PC-3 (cell line): Measurements from ENCODE around the gene SMAD7. TPM values are rescaled to one million over a fixed set of nuclear protein-coding genes. Genes with fewer than 3 reads are reported as not detected.

Experiments used
- ATAC-seq: fragments of 200-7000 bp; cut with Tn5 transposase; 2 replicates; pipeline ENCODE4 v1.9.1; 2020; ENCODE audit warnings: mild to moderate bottlenecking, moderate library complexity
- BruUV-seq: library from RNA; stranded (reverse); fragments of 400-500 nt; replicated peaks from 2 replicates; lab custom pipeline; 2021; lab: Mats Ljungman, UMichigan
- CTCF ChIA-PET: fragments of 300-600 bp; sonication (Branson Sonifier 250); formaldehyde crosslinking; loops from one replicate; lab custom pipeline; 2022; ENCODE audit warnings: antibody characterized with exemption; lab: Charles Lee
- POLR2A ChIA-PET: fragments of 300-600 bp; sonication (Branson Sonifier 250); formaldehyde crosslinking; loops from one replicate; lab custom pipeline; 2022; ENCODE audit warnings: antibody characterized with exemption; ENCODE audit not compliant: unreplicated experiment; lab: Charles Lee
- DNase-seq: peaks from one replicate; pipeline ENCODE4 v3.0.0-alpha.2; 2015
- H2AFZ ChIP-seq: fragments of 300-600 bp; sonication (generic); 2 replicates; pipeline ENCODE4 v1.6.0; 2016; ENCODE audit warnings: antibody characterized with exemption, low read length
- H3F3A ChIP-seq: fragments of 300-600 bp; sonication (generic); one replicate; pipeline ENCODE4 v1.6.0; 2017; ENCODE audit warnings: antibody characterized with exemption, low read length, control low read depth, mild to moderate bottlenecking; ENCODE audit not compliant: unreplicated experiment
- H3K27ac ChIP-seq: fragments of 300-600 bp; sonication (generic); 2 replicates; pipeline ENCODE4 v1.5.1; 2016; ENCODE audit warnings: mild to moderate bottlenecking, low read length
- H3K27me3 ChIP-seq: fragments of 300-600 bp; sonication (generic); 2 replicates; pipeline ENCODE4 v1.6.1; 2016; ENCODE audit warnings: low read length, mixed read lengths
- H3K36me3 ChIP-seq: fragments of 300-600 bp; sonication (generic); 2 replicates; pipeline ENCODE4 v1.6.1; 2016; ENCODE audit warnings: low read depth, mixed run types, low read length, mixed read lengths
- H3K4me1 ChIP-seq: fragments of 300-600 bp; sonication (generic); 2 replicates; pipeline ENCODE4 v1.5.1; 2016; ENCODE audit warnings: low read length; ENCODE audit not compliant: insufficient read depth
- H3K4me2 ChIP-seq: fragments of 300-600 bp; sonication (generic); 2 replicates; pipeline ENCODE4 v1.6.0; 2016; ENCODE audit warnings: low read length
- H3K4me3 ChIP-seq: fragments of 300-600 bp; sonication (generic); 2 replicates; pipeline ENCODE4 v1.5.1; 2016; ENCODE audit warnings: mild to moderate bottlenecking, low read length, mixed read lengths
- H3K79me2 ChIP-seq: fragments of 300-600 bp; sonication (generic); 2 replicates; pipeline ENCODE4 v1.6.1; 2017; ENCODE audit warnings: low read length, mixed read lengths
- H3K9ac ChIP-seq: fragments of 300-600 bp; sonication (generic); 2 replicates; pipeline ENCODE4 v1.6.0; 2016; ENCODE audit warnings: mild to moderate bottlenecking, low read length
- H3K9me2 ChIP-seq: fragments of 300-600 bp; sonication (generic); replicated peaks from 2 replicates; pipeline ENCODE4 v1.6.1; 2016; ENCODE audit warnings: mixed run types, low read length, mixed read lengths
- H3K9me3 ChIP-seq: fragments of 300-600 bp; sonication (generic); 2 replicates; pipeline ENCODE4 v1.6.1; 2016; ENCODE audit warnings: low read length, mixed read lengths
- H4K20me1 ChIP-seq: fragments of 300-600 bp; sonication (generic); 2 replicates; pipeline ENCODE4 v1.6.1; 2016; ENCODE audit warnings: low read length, mixed read lengths
- EZH2 ChIP-seq: fragments of 300-600 bp; sonication (generic); IDR thresholded peaks from one replicate; pipeline ENCODE4 v1.6.1; 2017; ENCODE audit warnings: antibody characterized with exemption, mild to moderate bottlenecking, low read length; ENCODE audit not compliant: unreplicated experiment
- EZH2phosphoT487 ChIP-seq: fragments of 300-600 bp; sonication (generic); IDR thresholded peaks from 2 replicates; pipeline ENCODE4 v1.6.1; 2018; ENCODE audit warnings: mild to moderate bottlenecking, antibody characterized with exemption, low read length, borderline replicate concordance
- intact Hi-C: fragments of 100-400 bp; cut with micrococcal nuclease; formaldehyde crosslinking; loops from 2 replicates; pipeline ENCODE4 v1.9.0; 2023
- total RNA-seq: library from RNA; depleted of rRNA; stranded (reverse); fragments of >200 nt; gene quantifications from 2 replicates; pipeline ENCODE4 v1.2.3, GENCODE V29; 2014
- TF ChIP-seq, protein P1 (sequence below): fragments of 300-600 bp; sonication (generic); conservative IDR thresholded peaks from 2 replicates; pipeline ENCODE4 v1.5.1; 2017; ENCODE audit warnings: antibody characterized with exemption, low read depth, mild to moderate bottlenecking, low read length

Gene SMAD7
- total RNA-seq, 1 experiment from 2014 or later, result 9.4 TPM

GRCh38 chr18:48887294-48887904 lies 63.4 kb downstream of the SMAD7 start:
- Histone ChIP-seq H3K79me2 (no peaks in the 10 kb centered on the region), H3K9ac (no peak overlapping the region), H3K4me2 (no peak overlapping the region), H2AFZ (no peak overlapping the region), H3K4me1 (no peaks in the 10 kb centered on the region), H4K20me1 (no peaks in the 10 kb centered on the region), H3K27me3 (no peaks in the 10 kb centered on the region), H3K27ac (no peak overlapping the region), H3K4me3 (no peak overlapping the region), H3F3A (no peaks in the 10 kb centered on the region), H3K9me3 (no peaks in the 10 kb centered on the region), H3K36me3 (no peaks in the 10 kb centered on the region), H3K9me2 (no peaks in the 10 kb centered on the region)
- POLR2A ChIA-PET, result no interaction called here
- CTCF ChIA-PET, result no interaction called here
- DNase-seq (no peak), ATAC-seq (no peak)
- TF ChIP-seq EZH2 (no peak), EZH2phosphoT487 (no peak)
- TF ChIP-seq, protein P1, sequence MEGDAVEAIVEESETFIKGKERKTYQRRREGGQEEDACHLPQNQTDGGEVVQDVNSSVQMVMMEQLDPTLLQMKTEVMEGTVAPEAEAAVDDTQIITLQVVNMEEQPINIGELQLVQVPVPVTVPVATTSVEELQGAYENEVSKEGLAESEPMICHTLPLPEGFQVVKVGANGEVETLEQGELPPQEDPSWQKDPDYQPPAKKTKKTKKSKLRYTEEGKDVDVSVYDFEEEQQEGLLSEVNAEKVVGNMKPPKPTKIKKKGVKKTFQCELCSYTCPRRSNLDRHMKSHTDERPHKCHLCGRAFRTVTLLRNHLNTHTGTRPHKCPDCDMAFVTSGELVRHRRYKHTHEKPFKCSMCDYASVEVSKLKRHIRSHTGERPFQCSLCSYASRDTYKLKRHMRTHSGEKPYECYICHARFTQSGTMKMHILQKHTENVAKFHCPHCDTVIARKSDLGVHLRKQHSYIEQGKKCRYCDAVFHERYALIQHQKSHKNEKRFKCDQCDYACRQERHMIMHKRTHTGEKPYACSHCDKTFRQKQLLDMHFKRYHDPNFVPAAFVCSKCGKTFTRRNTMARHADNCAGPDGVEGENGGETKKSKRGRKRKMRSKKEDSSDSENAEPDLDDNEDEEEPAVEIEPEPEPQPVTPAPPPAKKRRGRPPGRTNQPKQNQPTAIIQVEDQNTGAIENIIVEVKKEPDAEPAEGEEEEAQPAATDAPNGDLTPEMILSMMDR, result no peak
- no TSS peak for BruUV-seq
- intact Hi-C loops, result no loop called here

DNA sequence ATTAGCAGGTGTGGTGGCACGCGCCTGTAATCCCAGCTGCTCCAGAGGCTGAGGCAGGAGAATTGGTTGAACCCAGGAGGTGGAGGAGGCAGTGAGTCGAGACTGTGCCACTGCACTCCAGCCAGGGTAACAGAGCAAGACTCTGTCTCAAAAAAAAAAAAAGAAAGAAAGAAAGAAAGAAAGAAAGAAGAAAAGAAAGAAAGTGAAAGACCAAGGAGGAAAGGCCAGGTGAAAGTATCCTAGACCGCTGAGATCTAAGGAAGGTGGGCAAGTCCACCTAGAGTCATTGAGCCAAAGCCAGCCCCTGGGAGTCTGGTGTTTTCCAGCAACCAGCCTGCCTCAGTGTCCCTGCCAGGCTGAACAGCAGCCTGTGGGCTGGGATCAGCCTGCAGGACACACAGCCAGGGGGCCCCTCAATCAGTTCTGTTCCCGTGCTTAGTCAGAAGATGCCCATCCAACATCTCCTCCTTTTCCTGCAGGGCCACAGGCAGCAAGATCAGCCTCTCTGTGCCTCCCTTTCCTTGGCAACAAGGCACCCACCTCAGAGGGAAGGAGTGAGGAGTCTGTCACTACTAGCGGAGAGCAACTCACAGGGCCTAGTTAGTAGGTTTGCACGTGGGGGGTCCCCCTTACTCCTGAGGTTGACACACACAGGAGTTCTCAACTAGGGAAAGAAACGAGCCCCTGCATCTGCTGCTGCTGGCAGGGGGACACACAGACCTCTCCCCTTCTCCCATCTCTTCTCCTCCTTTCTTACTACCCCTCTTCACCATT lies 64.1 kb downstream of the SMAD7 start:
- no peak overlapping the region for H3K4me2 ChIP-seq
- H3K4me3 ChIP-seq, result no peak overlapping the region
- ATAC-seq, result no peak
- TF ChIP-seq, protein P1, result no peak
- TF ChIP-seq EZH2phosphoT487 (no peak), EZH2 (no peak)
- ChIA-PET POLR2A (no interaction called here), CTCF (no interaction called here)
- H3K9ac ChIP-seq, result no peak overlapping the region
- no peaks in the 10 kb centered on the region for H3K27me3 ChIP-seq
- no peaks in the 10 kb centered on the region for H3K9me3 ChIP-seq
- BruUV-seq, result no TSS peak
- no peaks in the 10 kb centered on the region for H3K79me2 ChIP-seq
- H2AFZ ChIP-seq, result no peak overlapping the region
- intact Hi-C loops, result no loop called here
- H3K4me1 ChIP-seq, result no peaks in the 10 kb centered on the region
- H3K36me3 ChIP-seq, result no peaks in the 10 kb centered on the region
- H3K9me2 ChIP-seq, result no peaks in the 10 kb centered on the region
- no peaks in the 10 kb centered on the region for H4K20me1 ChIP-seq
- DNase-seq, result no peak
- no peak overlapping the region for H3K27ac ChIP-seq
- no peaks in the 10 kb centered on the region for H3F3A ChIP-seq

DNA sequence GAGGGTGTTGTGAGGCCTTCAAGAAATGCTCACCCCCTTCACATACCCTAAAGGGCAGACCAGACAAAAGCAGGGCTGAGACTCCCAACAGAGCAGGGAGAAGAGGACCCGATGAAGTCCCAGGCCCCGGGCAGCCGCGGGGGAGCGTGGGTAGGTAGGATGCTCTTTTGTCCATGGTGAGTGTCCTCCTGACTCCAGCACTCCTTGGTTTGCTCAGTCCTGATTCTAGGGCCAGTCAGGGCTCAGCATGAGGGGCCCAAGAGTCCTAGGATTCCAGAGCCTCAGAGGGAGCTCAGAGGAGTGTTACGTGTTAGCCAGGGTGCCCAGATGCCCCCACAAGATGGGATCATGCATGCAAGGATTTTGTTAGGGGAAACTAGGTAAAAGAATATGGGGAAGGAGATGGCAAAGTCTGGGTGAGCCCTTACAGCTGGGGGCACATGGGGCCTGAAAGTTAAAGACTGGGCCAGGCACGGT lies 64.8 kb downstream of the SMAD7 start:
- Histone ChIP-seq H3K36me3 (no peaks in the 10 kb centered on the region), H3K4me2 (no peak overlapping the region), H3F3A (no peaks in the 10 kb centered on the region), H3K27ac (no peak overlapping the region), H2AFZ (no peak overlapping the region), H3K9ac (no peak overlapping the region), H4K20me1 (no peaks in the 10 kb centered on the region), H3K27me3 (no peaks in the 10 kb centered on the region), H3K9me2 (no peaks in the 10 kb centered on the region), H3K4me3 (no peak overlapping the region), H3K79me2 (no peaks in the 10 kb centered on the region), H3K9me3 (no peaks in the 10 kb centered on the region), H3K4me1 (no peaks in the 10 kb centered on the region)
- POLR2A ChIA-PET, result no interaction called here
- ATAC-seq (no peak), DNase-seq (no peak)
- CTCF ChIA-PET, result no interaction called here
- no TSS peak for BruUV-seq
- intact Hi-C loops, result no loop called here
- TF ChIP-seq, protein P1, result no peak
- TF ChIP-seq EZH2, result no peak
- no peak for TF ChIP-seq EZH2phosphoT487
